ENCODE results near the gene GNPTG.
A peak's percentile ranks its signal among the peaks of the same experiment; 100 is the strongest.

GNPTG gene

DNA sequence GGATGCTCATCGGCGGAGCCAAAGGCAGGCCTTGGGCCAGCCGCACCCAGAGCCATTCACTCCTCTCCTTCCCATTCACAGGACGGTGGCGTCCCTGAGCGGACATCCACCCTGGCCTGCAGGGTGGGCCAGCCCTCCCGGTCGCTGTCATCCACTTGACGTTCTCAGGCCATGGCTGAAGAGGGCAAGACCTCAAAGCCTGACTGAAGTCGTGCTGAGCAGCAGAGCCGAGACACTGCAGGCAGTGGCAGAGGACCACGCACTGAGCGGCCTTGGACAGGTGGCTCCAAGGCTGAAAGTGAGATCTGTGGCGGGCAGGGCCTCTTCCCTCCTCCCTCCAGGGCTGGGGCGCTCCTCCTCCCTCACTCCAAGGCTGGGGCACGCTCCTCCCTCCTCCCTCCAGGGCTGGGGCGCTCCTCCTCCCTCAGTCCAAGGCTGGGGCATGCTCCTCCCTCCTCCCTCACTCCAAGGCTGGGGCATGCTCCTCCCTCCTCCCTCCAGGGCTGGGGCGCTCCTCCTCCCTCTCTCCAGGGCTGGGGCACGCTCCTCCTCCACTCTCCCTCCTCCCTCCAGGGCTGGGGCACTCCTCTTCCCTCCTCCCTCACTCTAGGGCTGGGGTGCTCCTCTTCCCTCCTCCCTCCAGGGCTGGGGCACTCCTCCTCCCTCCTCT lies 24.1 kb downstream of the GNPTG start:
- DNase-seq: no peak

DNA sequence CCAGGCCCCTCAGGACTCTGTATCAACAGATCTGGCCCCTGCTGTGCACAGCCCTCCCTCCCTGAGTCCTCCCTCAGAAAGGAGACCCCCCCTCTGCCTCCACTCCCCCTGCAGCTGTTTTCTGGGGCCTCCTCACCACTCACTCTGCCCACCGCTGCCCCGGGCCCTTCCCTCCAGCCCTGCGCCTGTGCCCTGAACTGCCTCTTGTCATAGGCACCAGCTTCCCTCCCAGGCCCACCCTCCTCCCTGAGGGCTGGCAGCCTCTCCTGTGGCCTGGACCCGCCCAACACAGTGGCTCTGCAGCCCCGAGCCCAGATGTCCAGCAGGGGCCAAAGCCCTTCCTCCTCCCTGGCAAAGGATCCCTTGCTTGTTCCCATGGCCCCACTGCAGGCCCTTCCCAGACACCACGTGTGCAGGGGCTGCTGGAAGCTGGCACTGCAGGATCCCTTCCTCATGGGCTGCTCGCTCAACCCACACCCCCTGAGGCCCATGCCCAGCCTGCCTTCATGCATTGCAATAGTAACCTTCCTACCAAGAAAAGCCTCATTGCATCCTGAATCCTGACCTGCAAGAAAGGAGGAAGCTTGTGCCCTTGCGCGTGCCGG lies 25.8 kb downstream of the GNPTG start:
- no peak for DNase-seq

DNA sequence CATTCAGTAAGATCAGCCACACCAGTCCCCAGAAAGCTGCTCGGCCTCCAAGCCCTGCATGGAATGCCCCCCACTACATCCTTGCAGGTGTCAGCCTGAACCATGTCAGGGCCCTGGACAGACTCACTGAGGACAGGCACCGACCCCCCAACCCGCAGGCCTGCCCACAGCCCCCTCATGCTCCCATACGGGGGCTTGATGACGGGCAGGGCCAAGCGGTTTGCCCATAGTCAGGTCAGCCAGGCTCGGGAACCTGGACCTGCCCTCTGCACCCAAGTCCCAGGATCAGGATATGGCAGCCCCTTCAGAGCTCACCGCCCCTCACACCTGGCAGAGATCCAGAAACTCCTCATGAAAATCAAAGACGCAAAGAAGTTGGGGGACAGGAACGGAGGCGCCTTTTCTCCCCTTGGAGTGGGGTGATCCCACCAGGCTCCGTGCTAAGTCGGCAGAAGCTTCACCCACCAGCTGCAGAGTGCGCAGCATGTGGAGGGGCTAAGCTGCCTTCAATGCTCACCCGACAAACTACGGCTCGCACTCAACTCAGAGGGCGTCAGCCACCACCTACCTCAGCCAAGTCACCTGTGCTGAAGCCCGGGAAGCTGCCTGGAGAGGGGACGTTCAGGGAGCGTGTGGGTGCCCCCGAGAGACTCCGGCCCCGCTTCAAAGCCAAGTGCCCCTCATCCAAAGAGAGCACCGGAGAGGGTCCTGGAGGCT lies 26.5 kb downstream of the GNPTG start:
- DNase-seq: no peak

DNA sequence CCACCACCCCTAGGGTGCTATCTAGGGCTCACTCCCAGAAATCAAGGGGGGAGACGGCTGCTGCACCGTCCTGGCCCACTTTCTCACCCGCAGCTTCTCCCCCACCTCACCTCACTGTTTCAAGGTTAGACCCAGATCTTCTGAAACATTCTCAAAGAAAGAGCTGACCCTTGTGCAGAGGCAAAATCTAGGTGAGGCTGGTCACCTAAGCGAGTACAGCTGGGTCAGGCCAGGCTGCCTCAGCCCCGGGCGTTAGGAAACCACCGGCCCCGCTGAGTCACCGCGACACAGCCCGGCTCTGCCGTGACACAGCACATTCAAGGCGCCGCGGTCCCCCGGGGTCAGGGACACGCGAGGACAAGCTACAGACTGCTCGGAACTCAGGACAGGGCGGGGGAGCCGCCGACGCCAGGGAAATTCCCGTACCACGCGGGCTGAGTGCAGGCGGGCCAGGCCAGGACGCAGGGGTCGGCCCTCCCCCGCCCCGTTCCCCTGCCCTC lies 27.1 kb downstream of the GNPTG start:
- DNase-seq: no peak

DNA sequence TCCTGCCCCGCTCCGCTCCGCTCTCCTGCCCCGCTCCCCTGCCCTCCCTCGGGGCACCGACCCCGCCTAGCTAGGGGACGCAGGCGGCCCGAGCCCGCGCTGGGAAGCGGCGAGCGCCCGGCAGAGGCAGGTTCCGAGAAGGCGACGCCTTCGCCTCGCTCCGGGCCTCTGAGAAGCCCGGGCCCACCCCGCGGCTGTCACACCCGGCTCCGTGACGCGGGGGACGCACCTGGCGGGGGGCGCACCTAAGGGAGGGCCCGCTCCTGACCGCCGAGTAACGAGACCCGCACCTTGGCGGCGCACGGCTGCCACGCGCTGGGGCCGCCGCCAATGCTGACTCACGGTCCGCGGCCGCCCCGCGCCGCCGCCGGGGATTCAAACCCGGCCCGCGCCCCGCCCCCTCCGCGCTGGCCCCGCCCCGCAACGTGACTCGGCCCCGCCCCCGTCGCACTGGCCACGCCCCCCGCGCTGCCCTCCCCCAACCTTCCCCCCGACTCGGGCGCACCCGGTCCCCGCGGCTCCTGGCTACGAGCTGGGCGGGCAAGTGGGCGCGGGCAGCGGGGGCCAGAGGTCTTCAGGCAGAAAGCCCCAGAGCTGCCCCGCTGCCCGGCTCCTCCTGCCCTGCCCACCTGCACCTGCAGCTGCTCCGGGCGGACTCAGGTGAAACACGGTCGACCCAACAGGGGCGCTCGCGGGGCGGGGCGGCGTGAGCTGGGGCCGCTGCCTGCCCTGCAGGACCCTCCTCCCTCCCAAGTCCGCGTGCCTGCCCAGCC lies 27.8 kb downstream of the GNPTG start:
- peak; percentile 59 to 77 for DNase-seq

DNA sequence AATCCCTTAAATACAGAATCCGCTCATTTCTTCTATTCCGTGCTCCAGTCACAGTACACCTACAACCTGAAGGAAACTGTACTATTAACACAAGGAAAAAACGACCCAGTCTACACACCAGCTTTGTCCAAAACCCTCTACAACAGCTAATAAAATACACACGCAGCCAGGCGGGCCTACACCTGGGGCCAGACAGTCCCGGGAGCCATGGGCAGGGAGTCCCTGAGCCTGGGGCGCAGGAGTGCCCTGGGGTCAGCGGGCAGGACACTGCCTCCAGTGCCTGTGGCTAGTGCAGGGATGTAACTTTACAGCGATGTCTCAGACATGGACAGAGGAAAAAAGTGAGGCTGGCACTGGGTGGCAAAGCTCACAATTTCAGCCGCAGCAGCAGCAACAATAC lies 28.5 kb downstream of the GNPTG start:
- DNase-seq: no peak

DNA sequence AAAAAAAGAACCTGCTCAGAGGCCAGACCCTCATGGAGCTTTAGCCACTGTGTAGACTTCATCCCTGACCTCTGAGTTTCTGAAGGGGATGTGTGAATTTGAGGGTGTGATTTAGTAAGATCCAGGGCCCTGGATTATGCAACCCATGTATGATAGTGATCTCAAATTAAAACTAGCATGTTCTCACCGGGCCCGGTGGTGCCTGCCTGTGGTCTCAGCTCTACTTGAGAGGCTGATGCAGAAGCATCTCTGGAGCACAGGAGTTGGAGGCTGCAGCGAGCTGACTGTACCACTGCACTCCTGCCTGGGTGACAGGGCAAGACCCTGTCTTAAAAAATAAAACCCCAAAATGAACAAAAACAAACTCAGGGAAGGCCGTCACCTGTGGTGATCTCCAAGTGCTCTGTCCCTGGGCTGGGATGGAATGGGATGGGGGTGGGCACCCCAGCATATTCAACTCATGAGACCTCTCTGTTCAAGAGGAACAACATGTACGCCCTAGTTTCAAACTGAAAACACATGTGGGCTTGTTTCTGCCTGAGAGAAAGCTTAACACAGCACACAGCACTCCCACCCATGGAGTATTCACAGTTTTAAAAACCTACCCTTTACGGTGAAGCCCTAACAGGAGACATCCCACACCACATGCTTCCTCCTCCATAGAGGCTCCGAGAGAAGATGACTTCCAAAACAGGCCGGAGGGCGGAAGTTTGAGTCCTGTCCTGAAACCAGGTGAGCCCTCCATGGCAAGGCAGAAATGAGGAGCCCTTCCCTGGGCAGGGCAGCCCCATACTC lies 30.1 kb downstream of the GNPTG start:
- DNase-seq: no peak

DNA sequence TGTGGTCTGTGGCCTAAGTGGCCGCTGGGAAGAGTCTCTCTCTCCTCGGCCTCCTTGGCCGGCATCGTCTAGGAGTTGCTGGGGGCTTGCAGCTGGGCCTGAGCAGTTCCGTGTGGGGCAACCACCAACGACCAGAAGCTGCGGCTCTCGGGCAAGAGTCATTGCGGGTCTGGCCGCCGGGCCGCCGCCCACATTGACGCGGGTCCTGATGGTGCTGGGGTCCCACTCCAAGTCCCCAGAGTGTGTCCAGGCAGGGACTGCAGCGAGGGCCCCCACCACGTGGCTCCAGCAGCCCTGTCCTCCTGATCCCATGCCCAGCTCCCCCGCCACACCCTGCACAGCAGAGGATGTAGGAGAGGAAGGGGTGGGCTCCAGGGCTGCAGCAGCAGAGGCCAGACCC lies 31.8 kb downstream of the GNPTG start:
- DNase-seq: no peak

DNA sequence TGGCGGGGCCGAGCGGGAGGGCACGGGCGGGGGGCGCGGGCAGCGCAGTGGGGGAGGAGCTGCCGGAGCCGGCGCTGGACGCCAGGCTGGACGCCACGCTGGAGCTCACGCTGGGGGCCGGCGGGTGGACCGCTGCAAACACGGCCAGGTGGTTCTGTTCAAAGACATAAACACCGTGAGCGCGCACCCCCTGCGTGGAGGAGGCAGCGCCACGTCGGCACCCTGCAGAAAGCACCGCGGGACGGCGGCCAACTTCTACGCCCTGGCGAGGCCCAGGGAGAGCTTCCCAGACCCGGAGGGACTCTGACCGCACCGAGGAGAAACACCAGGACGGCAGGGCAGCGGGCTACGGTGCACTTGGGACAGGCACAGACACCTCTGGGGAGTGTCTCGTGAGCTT lies 33.5 kb downstream of the GNPTG start:
- no peak for DNase-seq

DNA sequence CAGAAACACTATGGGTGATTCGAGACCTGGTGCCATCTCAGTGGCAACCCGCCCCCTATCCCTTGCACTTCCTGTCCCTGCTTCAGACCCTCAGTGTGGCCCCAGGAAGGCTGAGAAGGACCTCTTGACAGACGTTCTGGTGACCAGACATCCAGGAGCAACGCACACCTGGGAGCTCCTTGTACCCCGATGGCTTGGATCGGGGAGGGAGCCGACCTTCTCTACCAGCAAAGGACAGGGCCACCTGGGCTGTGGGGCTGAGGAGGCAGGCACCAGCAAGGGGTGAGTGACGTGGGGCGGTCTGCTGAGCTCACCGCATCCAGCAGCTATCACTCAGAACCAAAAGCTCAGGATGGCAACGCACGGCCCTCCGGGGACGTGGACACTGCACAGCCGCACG lies 35.6 kb downstream of the GNPTG start:
- no peak for DNase-seq

DNA sequence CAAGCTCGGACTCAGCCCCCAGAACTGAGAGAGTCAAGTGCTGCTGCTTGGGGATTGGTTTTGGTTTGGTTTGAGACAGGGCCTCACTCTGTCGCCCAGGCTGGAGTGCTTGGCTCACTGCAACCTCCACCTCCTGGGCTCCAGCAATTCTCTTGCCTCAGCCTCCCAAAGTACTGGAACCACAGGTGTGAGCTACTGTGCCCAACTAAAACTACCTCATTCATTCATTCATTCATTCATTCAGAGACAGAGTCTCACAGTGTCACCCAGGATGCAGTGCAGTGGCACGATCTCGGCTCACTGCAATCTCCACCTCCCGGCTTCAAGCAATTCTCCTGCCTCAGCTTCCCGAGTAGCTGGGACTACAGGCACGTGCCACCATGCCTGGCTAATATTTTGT lies 38.0 kb downstream of the GNPTG start:
- DNase-seq: no peak

DNA sequence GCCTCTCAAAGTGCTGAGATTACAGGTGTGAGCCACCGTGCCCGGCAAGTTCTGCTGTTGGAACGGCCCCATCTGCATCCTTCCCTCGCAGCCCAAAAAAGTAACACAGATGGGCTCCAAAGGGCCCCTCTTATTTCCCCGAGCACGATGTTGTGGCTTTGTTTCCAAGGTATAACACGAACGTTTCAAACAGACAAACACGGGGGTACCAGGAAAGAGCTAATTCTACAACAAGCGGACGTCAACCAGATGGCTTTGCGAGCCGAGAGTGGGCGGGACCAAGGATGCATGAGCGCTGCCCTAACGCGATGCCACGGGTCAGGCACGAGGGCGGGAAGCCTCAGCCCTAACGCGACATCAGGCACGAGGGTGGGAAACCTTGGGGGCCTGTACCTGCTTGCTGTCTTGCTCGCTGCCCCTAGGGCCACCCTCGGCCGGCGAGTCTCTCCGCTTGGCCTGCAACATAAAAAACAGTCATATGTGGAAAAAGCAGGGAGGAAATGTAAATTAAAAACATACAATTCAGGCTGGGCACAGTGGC lies 38.6 kb downstream of the GNPTG start:
- DNase-seq: no peak

DNA sequence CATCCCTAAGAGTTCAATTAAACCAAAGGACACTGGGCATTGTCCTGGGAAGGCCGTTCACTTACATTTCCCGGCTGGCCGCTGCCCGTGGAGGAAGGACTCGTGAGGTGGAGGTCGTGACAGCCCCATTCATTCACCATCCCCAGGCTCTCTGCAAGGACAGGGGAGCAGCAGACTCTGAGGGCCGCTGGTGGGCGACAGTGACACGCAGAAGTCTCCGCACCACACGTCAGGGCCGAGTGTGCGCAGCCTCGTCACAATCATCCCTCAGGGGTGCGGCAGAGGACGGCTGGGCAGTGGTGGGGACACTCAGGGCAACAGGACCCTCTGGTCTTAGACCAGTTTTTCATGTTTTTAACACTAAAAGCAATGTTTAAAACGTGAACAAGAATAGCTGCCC lies 41.1 kb downstream of the GNPTG start:
- DNase-seq: no peak

DNA sequence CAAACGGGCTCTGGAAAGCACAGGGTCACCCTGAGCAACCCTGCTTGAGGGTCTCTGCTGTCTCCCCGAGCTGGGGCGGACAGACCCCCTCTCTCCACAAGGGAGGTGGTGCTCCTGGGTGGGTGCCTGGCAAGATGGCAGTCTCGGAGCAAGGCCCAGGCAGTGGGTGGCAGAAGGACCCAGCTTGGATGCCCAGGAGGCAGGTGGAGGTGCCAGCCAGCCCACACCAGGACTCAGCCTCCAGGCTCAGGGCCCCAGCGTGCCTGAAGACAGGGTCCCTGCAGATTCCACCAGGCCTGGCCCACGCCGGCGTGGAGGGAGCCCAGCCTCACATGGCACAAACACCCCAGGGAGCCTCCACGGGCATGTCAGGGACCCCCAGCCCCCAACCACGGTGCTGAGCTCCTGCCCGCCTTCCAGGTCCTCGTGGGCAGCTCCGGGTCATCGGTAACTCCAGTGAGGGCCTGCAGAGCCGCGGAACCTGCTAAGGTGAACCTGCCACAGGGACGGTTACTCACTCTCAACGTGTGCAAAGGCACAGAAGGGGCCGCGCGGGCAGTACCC lies 42.0 kb downstream of the GNPTG start:
- DNase-seq: no peak

DNA sequence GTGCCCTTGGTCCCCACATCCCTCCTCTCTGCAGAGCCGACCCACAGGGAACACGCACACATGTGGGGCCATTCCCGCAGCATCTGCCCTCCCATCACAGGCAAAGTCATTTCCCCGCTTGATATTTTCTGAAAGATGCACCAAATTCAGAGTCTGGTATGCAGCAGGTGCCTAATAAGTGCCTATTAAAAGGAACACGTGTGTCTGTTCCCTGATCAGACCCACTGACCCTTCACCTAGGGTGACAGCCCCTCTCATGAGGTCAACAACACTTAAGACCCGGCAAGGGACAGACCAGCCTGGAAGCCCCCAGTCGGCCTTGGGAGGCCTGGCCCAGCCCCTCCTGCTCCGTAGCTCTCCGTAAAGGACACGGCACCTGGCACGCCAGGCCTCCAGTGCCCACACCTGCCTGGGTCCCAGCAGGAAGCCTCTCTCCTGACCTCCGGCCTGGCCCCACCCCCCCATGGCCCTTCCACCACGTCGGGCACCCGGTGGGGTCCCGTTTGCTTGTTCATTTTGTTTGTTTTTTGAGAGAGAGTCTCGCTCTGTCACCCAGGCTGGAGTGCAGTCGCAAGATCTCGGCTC lies 42.7 kb downstream of the GNPTG start:
- no peak for DNase-seq

DNA sequence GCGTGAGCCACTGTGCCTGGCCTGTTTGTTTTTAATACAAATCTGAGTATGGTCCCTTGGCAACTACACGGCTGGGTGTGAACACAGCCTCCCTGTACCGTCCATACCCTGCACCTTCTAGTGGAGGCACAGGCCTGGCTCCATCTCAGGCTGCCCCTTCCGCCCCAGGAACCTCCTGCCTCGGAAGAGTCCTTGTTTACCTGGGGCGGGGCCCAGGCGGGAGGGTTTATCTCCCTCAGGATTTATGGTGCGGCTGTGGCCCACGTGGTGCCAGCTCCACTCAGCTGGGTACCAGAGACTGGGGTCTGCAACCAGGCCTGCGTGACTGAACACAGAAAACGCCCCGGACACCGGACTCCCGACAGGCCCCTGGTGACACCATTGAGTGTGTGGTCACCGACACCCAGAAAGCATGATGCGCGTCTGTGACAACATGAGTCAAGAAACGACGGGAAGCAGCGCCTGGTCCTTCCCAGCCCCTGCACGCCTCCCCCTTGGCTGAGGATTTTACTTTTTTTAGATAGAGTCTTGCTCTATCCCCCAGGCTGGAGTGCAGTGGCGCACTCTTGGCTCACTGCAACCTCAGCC lies 43.8 kb downstream of the GNPTG start:
- DNase-seq: no peak

DNA sequence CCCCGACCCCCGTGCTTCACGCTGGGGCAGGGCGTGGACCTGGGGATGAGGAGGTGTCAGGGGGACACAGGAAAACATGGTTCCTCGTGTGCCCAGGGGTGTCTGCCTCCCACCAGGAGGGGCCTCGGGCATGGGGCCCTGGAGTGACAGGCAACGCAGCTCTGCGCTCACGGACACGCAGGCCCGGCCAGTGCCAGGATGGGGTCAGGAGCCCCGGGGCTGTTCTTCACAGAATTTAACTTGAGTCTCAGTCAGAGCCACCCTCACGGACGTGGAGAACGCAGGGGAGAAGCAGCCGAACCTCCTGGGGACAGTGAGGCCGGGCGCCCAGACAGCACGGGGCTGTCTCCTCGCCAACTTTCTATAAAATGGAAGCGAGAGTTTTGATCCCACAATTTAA lies 46.0 kb downstream of the GNPTG start:
- DNase-seq: no peak

DNA sequence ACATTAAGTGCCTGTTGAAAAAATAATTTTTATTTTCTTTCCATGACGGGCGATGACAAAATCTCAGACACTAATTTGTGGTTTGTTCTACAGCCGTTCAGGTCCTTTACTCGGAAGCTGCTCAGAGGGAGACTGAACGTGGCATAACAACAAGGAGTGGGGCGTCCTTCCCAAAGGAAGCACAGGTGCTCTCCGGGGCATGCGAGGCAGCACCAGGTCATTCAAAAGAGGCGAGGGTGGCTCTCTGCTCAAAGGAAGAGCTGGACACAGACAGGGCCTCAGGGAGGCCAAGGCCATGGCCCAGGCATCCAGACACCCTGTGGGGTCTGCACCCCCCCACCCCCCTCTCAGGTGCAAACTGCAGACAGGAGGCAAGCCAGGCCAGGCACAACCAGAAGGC lies 46.6 kb downstream of the GNPTG start:
- no peak for DNase-seq

DNA sequence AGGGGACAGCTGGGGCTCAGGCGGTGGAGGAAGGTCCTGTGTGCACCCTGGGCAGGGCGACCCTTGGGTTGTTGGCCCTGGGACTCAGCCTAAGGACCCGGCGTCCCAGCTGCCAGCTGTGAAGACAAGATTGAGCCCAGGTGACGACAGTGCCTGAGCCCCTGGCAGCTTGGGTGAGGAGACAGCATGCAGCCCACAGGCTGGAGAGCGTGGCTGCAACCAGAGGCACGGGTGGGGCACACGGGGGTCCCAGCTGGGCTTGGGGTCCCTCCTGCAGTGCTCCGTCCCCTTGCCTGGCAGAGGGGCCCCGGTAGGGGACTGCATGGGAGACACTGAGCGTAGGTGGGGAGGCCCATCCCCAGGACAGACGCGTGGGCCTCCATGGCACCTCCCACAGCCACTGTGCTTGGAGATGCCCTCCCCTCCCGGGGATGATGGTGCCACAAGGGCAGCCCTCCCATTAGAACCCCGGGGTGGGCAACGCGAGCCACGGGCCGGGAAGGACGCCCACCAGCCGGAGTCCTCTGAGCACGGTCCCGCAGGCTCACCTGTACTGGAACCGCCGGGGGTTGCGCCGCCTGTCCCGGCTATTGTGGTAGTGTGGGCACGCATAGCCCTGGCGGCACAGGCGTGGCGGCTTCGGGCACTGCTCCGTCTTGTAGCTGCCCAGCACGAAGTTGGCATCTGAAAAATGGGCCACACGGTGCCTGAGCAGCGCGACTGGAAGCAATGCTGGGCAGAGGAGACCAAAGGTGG lies 47.3 kb downstream of the GNPTG start:
- DNase-seq: no peak

DNA sequence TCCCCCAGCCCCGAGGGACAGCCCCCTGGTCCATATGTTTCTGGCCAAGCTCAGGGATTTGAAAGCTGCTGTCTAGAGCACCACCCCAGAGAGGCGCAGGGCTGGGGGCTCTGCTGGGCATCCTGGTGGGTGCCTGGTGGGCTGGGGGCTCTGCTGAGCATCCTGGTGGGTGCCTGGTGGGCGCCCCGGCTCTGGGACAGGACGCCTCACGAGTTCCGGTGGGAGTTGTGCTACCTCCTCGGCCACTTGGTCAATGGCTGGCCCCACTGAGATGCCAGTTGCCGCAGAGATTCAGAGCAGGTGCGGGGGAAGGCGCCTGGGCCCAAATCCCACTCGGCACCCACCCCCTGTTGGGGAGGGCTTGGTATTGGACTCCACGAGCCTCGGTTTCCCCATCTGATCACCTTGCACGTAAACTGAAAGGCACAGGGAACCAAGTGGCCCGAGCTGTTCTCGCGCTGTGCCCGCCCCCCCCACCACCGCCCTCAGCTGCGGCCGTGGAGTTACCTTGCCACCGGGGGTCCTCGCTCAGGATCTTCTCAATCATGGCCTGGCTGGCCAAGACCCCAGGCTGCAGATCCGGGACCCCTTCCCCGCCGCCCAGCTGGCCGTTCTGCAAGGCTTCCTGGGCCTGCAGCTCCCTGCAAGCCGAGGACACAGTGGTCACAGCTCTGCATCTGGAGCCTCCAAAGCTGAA lies 49.5 kb downstream of the GNPTG start:
- DNase-seq: no peak
